ENCODE measurements around the gene BEX4. TPM values are rescaled to one million over a fixed set of nuclear protein-coding genes. Genes with fewer than 3 reads are reported as not detected.

The BEX4 gene
- total RNA-seq, 4 donors from 2014 or later = 0.36 to 6.6 (median 5.0) TPM

- H3K27ac ChIP-seq = peak within 1 kb of the TSS; percentile 73 to 81 (median 78)
- peak within 1 kb of the TSS; percentile 63 to 67 (median 65) for H3K4me3 ChIP-seq
- TF ChIP-seq POLR2A (IDR thresholded peaks at IDR 0.05) = peak; percentile 22 to 33
- no peak for TF ChIP-seq CTCF (IDR thresholded peaks at IDR 0.05 in 4 of 5, conservative IDR thresholded peaks at IDR 0.05 in 1 of 5)
- peak; percentile 39 to 55 for DNase-seq
- in situ Hi-C loops (cut with MboI; ENCODE audit: low sequenced_read_pairs in 4 of 4) (no loop called here), intact Hi-C loops (cut with DNase I; ENCODE audit: low total_unique reads) (no loop called here)
- H3K36me3 ChIP-seq = no peaks in the 10 kb centered on the region
- no peaks in the 10 kb centered on the region for H3K9me3 ChIP-seq
- peak; percentile 80 to 96 for ATAC-seq
- H3K27me3 ChIP-seq = no peaks in the 10 kb centered on the region
- H3K4me1 ChIP-seq = no peaks in the 10 kb centered on the region
Observed at GRCh38 chrX:103254921-103255493, 40.1 kb downstream of the BEX4 start, which contains the start of gene TCEAL8. Gene TCEAL8 (minus strand): TSS chrX:103255155. CDS start chrX:103253979, 1,176 bp downstream.

GRCh38 chrX:103256651-103257050 lies 41.7 kb downstream of the BEX4 start:
- no peak overlapping the region for H3K4me3 ChIP-seq
- DNase-seq (no peak), ATAC-seq (no peak)
- no peaks in the 10 kb centered on the region for H3K4me1 ChIP-seq
- H3K27me3 ChIP-seq = no peaks in the 10 kb centered on the region
- in situ Hi-C loops (cut with MboI; ENCODE audit: low sequenced_read_pairs in 4 of 4) (no loop called here), intact Hi-C loops (cut with DNase I; ENCODE audit: low total_unique reads) (no loop called here)
- H3K27ac ChIP-seq = no peak overlapping the region
- TF ChIP-seq POLR2A (IDR thresholded peaks at IDR 0.05) (no peak), CTCF (IDR thresholded peaks at IDR 0.05 in 4 of 5, conservative IDR thresholded peaks at IDR 0.05 in 1 of 5) (no peak)
- no peaks in the 10 kb centered on the region for H3K36me3 ChIP-seq
- H3K9me3 ChIP-seq = no peaks in the 10 kb centered on the region

DNA sequence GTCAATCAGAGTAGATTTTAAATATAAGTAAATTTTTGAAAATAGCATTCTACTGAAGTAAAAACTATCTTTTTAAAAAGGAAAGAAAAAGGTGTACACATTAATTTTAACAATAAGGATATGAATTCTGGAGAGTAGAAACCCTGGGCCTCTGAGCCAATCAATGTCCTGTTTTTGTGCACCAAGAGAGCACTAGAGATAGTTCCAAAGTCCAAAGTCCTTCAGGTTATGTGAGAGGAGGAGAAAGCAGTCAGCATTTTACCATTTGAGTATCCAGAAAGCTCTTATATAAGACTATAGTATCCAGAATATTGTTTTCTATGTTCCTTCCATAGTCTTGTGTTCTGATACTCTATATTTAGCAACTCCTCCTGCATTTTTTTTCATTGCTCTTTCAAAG lies 43.4 kb downstream of the BEX4 start:
- no peak for ATAC-seq
- in situ Hi-C loops (cut with MboI; ENCODE audit: low sequenced_read_pairs in 4 of 4) = no loop called here
- no peak for DNase-seq
- Histone ChIP-seq H3K27ac (no peak overlapping the region), H3K9me3 (no peaks in the 10 kb centered on the region), H3K36me3 (no peaks in the 10 kb centered on the region), H3K27me3 (peaks cover 0 to 8% (median 0%) of the 10 kb centered on the region in 3 donors), H3K4me1 (no peaks in the 10 kb centered on the region), H3K4me3 (no peak overlapping the region)
- no peak for TF ChIP-seq CTCF (IDR thresholded peaks at IDR 0.05 in 4 of 5, conservative IDR thresholded peaks at IDR 0.05 in 1 of 5)
- no peak for TF ChIP-seq POLR2A (IDR thresholded peaks at IDR 0.05)
- intact Hi-C loops (cut with DNase I; ENCODE audit: low total_unique reads) = no loop called here

Other genes starting within 250 kb of the BEX4 start
- not detected for gene BEX1, start 150.9 kb upstream of the BEX4 start, total RNA-seq
- gene NXF3, start 122.0 kb upstream of the BEX4 start, total RNA-seq = 1 to 10 TPM in 1 of 4 donors, not detected in 3; 1.2 TPM
- gene TCEAL8, start 40.0 kb downstream of the BEX4 start, total RNA-seq = 10 to 100 TPM in 3 of 4 donors, 1 to 10 TPM in 1; 9.2 to 10.6 (median 10.2) TPM
- not detected for gene TCEAL5, start 61.6 kb downstream of the BEX4 start, total RNA-seq
- 1 to 10 TPM in 2 of 4 donors, under 1 TPM in 2; 0.42 to 1.5 (median 0.90) TPM for gene BEX2, start 95.9 kb downstream of the BEX4 start, total RNA-seq
- 1 to 10 TPM in 3 of 4 donors, not detected in 1; 1.1 to 1.9 (median 1.7) TPM for gene TCEAL7, start 115.1 kb downstream of the BEX4 start, total RNA-seq
- 10 to 100 TPM in 1 of 4 donors, 1 to 10 TPM in 3; 2.0 to 10.4 (median 6.5) TPM for gene TCEAL9, start 141.4 kb downstream of the BEX4 start, total RNA-seq
- gene BEX3, start 161.4 kb downstream of the BEX4 start, total RNA-seq = 10 to 100 TPM in 2 of 4 donors, 1 to 10 TPM in 2; 8.2 to 12.5 (median 10.5) TPM